Brain microvascular endothelial cell (primary cell): ENCODE results near the gene IL24.

Experiments used
- DNase-seq: peaks from one replicate; pipeline ENCODE4 v3.0.0-alpha.2; 2020
- H3K27ac ChIP-seq: fragments of 250-450 bp; sonication (Bioruptor Pico); 2 replicates; pipeline ENCODE4 v1.5.1; 2020; ENCODE audit warnings: mild to moderate bottlenecking, moderate library complexity
- H3K27me3 ChIP-seq: fragments of 250-450 bp; sonication (Bioruptor Pico); replicated peaks from 2 replicates; pipeline ENCODE4 v1.5.1; 2020; ENCODE audit warnings: mild to moderate bottlenecking
- H3K36me3 ChIP-seq: fragments of 250-450 bp; sonication (Bioruptor Pico); replicated peaks from 2 replicates; pipeline ENCODE4 v1.5.1; 2020; ENCODE audit warnings: mild to moderate bottlenecking
- H3K4me3 ChIP-seq: 2 replicates; pipeline ENCODE4 v1.5.1; 2011; ENCODE audit warnings: low read depth, mild to moderate bottlenecking, control low read depth, low read length, moderate library complexity
- in situ Hi-C: cut with HindIII; loops from 2 replicates; pipeline ENCODE4 v1.10.0; 2017; ENCODE audit warnings: low sequenced_read_pairs, low pct_ligation_motif_present
- TF ChIP-seq, protein P1 (sequence below): IDR thresholded peaks from 2 replicates; pipeline ENCODE4 v1.5.1; 2011; ENCODE audit warnings: low read depth, mild to moderate bottlenecking, moderate library complexity, low read length, control low read depth, inconsistent platforms; ENCODE audit errors: missing control alignments

IL24 gene

GRCh38 chr1:206900149-206900548 lies 2.9 kb downstream of the IL24 start:
- in situ Hi-C loops = no loop called here
- no peaks in the 10 kb centered on the region for H3K36me3 ChIP-seq
- no peaks in the 10 kb centered on the region for H3K27me3 ChIP-seq
- H3K27ac ChIP-seq = no peak overlapping the region
- TF ChIP-seq, protein P1, sequence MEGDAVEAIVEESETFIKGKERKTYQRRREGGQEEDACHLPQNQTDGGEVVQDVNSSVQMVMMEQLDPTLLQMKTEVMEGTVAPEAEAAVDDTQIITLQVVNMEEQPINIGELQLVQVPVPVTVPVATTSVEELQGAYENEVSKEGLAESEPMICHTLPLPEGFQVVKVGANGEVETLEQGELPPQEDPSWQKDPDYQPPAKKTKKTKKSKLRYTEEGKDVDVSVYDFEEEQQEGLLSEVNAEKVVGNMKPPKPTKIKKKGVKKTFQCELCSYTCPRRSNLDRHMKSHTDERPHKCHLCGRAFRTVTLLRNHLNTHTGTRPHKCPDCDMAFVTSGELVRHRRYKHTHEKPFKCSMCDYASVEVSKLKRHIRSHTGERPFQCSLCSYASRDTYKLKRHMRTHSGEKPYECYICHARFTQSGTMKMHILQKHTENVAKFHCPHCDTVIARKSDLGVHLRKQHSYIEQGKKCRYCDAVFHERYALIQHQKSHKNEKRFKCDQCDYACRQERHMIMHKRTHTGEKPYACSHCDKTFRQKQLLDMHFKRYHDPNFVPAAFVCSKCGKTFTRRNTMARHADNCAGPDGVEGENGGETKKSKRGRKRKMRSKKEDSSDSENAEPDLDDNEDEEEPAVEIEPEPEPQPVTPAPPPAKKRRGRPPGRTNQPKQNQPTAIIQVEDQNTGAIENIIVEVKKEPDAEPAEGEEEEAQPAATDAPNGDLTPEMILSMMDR = no peak
- no peak for DNase-seq
- H3K4me3 ChIP-seq = no peak overlapping the region

GRCh38 chr1:206901944-206902343 lies 4.7 kb downstream of the IL24 start:
- Histone ChIP-seq H3K27me3 (no peaks in the 10 kb centered on the region), H3K36me3 (no peaks in the 10 kb centered on the region), H3K4me3 (no peak overlapping the region), H3K27ac (no peak overlapping the region)
- DNase-seq = no peak
- in situ Hi-C loops = no loop called here
- TF ChIP-seq, protein P1 = no peak

GRCh38 chr1:206902702-206903101 lies 5.5 kb downstream of the IL24 start:
- no peaks in the 10 kb centered on the region for H3K36me3 ChIP-seq
- no peak overlapping the region for H3K4me3 ChIP-seq
- no peaks in the 10 kb centered on the region for H3K27me3 ChIP-seq
- no peak for DNase-seq
- H3K27ac ChIP-seq = no peak overlapping the region
- in situ Hi-C loops = no loop called here
- TF ChIP-seq, protein P1 = no peak

DNA sequence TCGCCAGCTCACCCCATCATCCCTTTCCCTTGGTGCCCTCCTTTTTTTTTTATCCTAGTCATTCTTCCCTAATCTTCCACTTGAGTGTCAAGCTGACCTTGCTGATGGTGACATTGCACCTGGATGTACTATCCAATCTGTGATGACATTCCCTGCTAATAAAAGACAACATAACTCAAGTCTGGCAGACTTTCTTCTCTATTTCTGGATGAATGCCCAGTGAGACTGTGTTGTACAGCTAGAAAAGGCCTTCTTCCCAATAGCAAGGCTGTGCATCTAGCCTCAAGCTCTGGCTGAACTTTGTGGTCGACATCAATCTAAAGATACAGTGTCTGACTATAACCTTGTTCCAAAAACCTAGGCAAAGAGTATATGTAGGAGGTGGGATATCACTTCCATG lies 6.4 kb downstream of the IL24 start:
- Histone ChIP-seq H3K36me3 (no peaks in the 10 kb centered on the region), H3K27ac (no peak overlapping the region), H3K27me3 (peaks cover under 1% of the 10 kb centered on the region), H3K4me3 (no peak overlapping the region)
- in situ Hi-C loops = no loop called here
- TF ChIP-seq, protein P1 = no peak
- DNase-seq = no peak

GRCh38 chr1:206904423-206905142 lies 7.3 kb downstream of the IL24 start:
- H3K4me3 ChIP-seq = no peak overlapping the region
- in situ Hi-C loops = no loop called here
- no peak overlapping the region for H3K27ac ChIP-seq
- TF ChIP-seq, protein P1 = no peak
- DNase-seq = no peak
- H3K36me3 ChIP-seq = no peaks in the 10 kb centered on the region
- peaks cover 10% of the 10 kb centered on the region for H3K27me3 ChIP-seq
